GM12872 (cell line): ENCODE results near the gene HMGB3.

Experiments used
- TF ChIP-seq, protein P1 (sequence below): IDR thresholded peaks from 3 replicates; pipeline ENCODE4 v1.5.1; 2011; ENCODE audit warnings: low read depth, mild to moderate bottlenecking, low read length, moderate library complexity; ENCODE audit not compliant: insufficient read depth

Gene HMGB3

DNA sequence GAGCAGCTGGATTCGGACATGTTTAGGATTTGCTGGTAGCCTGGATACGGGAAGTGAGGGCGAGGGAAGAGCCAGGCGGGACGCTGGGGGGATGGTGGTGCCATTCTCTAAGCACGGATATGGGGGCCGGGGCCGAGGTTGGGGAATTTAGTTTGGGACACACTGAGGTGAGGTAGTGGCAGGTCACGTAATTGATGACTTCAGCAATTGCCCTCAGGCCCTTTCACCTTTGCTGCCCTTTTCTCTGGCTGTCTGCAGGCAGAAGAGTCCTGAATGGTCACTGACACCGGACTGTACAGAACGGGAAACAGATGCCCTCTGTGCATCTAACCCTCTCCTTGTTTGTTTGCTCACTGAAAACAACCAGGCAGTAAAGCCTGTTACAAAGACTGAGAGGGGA lies 16.9 kb upstream of the HMGB3 start:
- TF ChIP-seq, protein P1, sequence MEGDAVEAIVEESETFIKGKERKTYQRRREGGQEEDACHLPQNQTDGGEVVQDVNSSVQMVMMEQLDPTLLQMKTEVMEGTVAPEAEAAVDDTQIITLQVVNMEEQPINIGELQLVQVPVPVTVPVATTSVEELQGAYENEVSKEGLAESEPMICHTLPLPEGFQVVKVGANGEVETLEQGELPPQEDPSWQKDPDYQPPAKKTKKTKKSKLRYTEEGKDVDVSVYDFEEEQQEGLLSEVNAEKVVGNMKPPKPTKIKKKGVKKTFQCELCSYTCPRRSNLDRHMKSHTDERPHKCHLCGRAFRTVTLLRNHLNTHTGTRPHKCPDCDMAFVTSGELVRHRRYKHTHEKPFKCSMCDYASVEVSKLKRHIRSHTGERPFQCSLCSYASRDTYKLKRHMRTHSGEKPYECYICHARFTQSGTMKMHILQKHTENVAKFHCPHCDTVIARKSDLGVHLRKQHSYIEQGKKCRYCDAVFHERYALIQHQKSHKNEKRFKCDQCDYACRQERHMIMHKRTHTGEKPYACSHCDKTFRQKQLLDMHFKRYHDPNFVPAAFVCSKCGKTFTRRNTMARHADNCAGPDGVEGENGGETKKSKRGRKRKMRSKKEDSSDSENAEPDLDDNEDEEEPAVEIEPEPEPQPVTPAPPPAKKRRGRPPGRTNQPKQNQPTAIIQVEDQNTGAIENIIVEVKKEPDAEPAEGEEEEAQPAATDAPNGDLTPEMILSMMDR = no peak

DNA sequence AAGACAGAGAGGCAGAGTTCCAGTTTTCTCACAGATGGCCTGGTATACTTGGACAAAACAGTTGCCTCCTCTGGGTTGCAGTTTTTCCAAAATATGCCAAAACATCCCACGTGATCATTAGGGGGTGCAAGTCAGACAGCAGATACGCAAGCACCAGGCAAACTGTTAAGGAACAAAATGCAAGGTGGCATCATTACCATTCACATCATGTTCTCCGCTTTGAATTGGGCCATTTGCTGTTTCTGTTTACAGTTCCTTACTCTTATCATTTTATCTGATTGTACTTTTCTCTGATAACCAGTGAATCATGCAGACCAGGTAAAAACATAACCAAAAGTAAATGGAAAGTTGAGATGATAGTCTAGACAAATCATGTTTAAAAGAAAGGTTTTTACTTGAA lies 16.4 kb upstream of the HMGB3 start:
- TF ChIP-seq, protein P1 = no peak

DNA sequence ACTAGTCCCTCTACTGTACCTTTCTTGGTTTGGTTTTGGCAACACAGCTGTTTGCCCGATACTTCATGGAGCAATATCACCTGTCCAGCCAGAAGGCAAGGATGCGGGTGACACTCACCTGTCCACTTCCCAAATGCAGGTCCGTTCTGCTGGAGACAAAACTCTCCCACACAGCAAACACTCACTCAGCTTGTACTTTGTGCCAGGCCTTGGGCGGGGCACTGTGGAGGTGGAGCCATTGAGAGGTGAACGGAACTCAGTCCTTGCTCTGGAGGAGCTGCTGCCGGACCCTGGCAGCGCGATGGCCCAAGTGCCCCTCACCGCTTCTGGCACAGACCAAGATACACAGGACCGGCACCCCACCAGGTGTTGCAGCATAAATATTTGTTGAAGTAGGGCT lies 15.3 kb upstream of the HMGB3 start:
- TF ChIP-seq, protein P1 = no peak

DNA sequence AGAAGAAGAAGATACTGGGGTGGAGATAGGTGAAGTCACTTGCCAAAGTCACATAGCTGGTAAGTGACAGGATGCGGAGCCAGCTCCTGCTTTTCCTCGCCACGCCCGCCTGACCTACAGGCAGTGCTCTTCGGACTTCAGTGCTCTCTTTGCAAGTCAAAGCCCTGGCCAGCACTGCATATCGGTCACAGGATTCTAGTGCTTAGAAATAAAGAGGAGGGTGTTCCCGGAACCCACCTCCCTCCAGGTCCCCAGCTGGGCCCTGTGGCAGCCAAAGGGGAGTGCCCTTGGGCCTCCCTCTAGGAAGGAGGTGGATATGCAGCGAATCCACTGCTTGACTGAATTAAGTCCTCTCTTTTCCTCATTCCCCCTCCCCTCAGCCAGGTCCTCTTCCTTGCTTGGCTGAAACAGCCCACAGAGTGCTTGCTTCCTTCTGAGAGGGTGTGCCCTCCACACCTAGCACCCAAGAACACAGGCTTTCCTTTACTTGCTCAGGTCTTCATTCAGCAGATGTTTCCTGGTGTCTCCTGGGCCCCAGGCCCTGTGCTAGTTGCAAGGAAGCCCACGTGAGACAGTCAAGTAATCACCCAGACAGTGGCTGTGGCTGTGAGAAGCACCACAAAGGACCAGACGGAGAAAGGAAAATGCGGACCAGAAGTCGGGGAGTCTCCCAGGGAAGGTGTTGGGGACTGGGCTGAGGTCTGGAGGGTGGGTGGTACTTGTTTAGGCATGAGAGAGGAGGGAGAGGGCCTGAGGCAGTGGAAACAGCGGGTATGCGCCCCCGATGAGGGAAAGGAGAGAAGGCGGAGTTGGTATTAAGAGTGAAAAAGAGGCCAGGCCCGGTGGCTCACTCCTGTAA lies 14.0 kb upstream of the HMGB3 start:
- TF ChIP-seq, protein P1 = no peak

DNA sequence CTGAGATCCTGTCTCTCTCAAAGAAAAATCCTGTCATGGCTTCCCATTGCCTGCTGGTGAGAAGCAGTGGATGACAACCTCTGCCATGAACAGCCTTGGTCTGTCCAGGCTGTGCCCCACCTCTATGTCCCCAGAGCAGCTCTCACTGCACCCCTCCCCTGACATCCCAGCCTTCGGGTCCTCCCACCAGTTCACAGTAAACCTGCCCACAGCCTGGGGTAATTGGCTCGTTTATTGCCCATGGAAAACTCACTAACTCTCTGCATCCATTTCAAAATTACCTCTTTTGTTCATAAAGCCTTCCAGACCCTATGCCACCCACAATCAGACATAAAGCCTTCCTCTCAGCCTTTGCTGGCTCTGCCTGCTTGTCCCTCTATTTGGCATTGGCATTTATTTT lies 10.7 kb upstream of the HMGB3 start:
- TF ChIP-seq, protein P1 = no peak

DNA sequence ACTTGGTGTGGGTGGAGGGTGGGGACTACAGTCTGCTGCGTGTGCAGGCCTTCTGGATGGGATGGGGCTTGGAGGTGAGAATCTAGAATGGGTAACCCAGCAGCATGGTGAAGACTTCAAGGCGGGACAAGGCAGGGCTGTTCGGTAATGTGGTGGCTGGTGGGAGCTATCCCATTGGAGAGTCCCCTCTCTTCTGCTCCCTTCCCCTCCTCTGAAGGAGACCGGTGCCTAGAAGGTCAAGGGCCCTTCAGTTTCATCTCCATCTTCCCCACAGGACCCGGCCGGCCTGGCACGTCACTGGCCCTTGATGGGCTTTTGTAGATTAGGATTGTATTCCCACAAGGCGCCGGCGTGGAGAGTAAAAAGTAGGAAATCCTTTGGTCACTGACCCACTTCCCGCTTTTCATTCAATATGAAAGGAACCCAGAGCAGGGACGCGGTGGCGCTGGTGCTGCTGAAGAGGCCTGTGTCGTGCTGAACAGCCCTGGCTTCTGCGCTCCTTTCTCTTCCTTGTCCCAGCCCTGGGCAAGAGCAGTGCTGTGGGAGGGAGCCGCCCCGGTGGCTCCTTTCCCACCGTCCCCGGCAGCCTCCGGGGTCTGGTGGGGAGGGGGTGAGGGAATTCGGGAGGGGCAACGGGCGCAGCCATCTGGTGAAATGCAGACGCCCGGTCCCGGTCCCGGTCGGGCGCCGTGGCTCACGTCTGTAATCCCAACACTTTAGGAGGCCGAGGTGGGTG lies 7.3 kb upstream of the HMGB3 start:
- TF ChIP-seq, protein P1 = no peak

DNA sequence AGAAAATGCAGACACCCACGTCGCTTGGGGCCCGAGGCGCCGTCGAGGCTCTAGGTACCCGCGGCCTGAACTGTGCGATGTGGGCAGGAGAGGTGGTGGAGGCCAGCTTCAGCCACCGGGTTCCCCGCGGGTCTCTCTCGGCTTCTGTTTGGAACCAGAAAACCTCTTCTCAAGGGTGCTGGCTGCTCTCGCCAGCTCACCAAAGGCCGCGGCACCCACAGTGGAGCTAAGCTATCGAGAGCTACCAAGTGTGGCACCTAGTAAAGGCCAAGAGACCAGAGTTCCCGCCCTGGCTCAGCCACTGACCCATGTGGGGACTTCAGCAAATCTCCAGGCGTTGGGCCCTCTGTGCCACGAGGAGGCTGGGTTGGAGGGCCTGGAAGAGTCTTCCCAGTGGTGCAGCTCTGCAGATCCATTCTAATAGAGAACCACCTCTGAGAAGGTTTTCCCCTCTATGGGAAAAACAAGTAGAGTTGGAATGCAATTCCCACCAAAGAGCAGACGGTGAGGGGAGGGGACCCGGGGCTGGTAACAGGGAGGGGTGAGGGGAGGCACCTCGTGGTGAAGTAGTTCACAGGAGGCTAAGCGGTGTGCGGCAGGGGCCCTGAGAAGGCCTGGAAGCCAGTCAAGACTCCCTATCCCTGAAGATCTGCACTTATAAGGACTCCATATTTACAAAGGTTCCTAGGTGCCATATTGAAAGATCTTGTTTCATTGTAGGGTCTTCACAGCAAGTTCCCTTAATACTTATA lies 5.5 kb upstream of the HMGB3 start:
- TF ChIP-seq, protein P1 = no peak
